ENCODE data around the gene MICALL2.

The MICALL2 gene

DNA sequence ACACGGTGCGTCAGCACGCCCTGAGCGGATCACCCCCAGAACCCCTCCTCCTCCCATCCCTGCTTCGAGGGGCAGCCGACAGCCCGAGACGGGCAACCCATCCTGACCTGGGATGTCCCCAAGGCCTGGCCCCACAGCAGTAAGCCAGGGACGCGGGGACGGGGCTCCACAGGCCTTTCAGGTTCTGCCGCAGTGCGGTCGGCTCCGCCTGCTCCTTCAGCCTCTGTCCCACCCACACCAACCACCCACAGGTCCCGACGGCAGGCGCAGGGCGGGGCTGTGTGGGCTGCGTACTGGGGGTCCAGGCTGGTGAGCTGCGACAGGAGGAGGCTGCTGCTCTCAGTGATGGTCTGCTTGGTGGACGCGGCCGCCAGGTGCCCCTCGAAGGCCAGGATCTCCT, 28.2 kb upstream of the MICALL2 start:
- H3K4me1 Mint-ChIP-seq, result no peaks in the 10 kb centered on the region
- H3K27ac Mint-ChIP-seq (ENCODE audit: low read depth), result no peak overlapping the region
- ATAC-seq (replicated peaks; ENCODE audit: extremely low read depth, poor library complexity, severe bottlenecking), result no peak
- H3K9me3 Mint-ChIP-seq, result no peaks in the 10 kb centered on the region
- no peak for DNase-seq (ENCODE audit: low spot score in 2 of 2)
- H3K27me3 Mint-ChIP-seq, result no peaks in the 10 kb centered on the region
- peaks cover 11% of the 10 kb centered on the region for H3K36me3 Mint-ChIP-seq (ENCODE audit: insufficient read depth)
- H3K4me3 Mint-ChIP-seq, result no peak overlapping the region

GRCh38 chr7:1486571-1486970, 27.3 kb upstream of the MICALL2 start:
- H3K4me1 Mint-ChIP-seq, result no peaks in the 10 kb centered on the region
- H3K27ac Mint-ChIP-seq (ENCODE audit: low read depth), result no peak overlapping the region
- no peaks in the 10 kb centered on the region for H3K27me3 Mint-ChIP-seq
- peaks cover 12% of the 10 kb centered on the region for H3K36me3 Mint-ChIP-seq (ENCODE audit: insufficient read depth)
- no peaks in the 10 kb centered on the region for H3K9me3 Mint-ChIP-seq
- ATAC-seq (replicated peaks; ENCODE audit: extremely low read depth, poor library complexity, severe bottlenecking), result no peak
- DNase-seq (ENCODE audit: low spot score in 2 of 2), result no peak
- H3K4me3 Mint-ChIP-seq, result no peak overlapping the region

GRCh38 chr7:1485156-1485555, 25.9 kb upstream of the MICALL2 start:
- Mint-ChIP-seq H3K4me3 (no peak overlapping the region), H3K9me3 (no peaks in the 10 kb centered on the region), H3K27me3 (no peaks in the 10 kb centered on the region), H3K4me1 (no peaks in the 10 kb centered on the region), H3K27ac (ENCODE audit: low read depth) (no peak overlapping the region), H3K36me3 (ENCODE audit: insufficient read depth) (peaks cover 10% of the 10 kb centered on the region)
- ATAC-seq (replicated peaks; ENCODE audit: extremely low read depth, poor library complexity, severe bottlenecking), result no peak
- DNase-seq (ENCODE audit: low spot score in 2 of 2), result no peak

DNA sequence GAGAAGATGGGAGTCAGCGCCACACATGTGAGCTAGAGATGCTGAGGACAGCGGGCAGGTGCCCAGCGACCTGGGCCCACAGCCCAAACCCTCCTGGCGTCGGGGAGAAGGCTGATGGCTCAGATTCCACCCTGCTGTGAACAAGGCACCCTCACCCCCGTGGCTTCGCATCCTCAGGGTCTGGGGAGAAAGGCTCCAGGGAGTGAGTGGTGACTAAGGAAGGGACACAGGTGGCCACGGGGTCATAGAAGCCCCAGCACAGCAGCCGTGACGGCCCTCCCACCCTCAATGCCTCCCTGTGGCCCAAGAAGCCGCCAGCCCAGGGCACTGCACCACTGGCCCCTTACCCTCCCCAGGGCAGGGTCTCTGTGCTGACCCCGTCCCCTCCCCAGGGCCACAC, 25.3 kb upstream of the MICALL2 start:
- DNase-seq (ENCODE audit: low spot score in 2 of 2), result no peak
- no peaks in the 10 kb centered on the region for H3K27me3 Mint-ChIP-seq
- no peak overlapping the region for H3K4me3 Mint-ChIP-seq
- no peaks in the 10 kb centered on the region for H3K4me1 Mint-ChIP-seq
- no peaks in the 10 kb centered on the region for H3K9me3 Mint-ChIP-seq
- ATAC-seq (replicated peaks; ENCODE audit: extremely low read depth, poor library complexity, severe bottlenecking), result no peak
- H3K36me3 Mint-ChIP-seq (ENCODE audit: insufficient read depth), result peaks cover 9% of the 10 kb centered on the region
- H3K27ac Mint-ChIP-seq (ENCODE audit: low read depth), result no peak overlapping the region

DNA sequence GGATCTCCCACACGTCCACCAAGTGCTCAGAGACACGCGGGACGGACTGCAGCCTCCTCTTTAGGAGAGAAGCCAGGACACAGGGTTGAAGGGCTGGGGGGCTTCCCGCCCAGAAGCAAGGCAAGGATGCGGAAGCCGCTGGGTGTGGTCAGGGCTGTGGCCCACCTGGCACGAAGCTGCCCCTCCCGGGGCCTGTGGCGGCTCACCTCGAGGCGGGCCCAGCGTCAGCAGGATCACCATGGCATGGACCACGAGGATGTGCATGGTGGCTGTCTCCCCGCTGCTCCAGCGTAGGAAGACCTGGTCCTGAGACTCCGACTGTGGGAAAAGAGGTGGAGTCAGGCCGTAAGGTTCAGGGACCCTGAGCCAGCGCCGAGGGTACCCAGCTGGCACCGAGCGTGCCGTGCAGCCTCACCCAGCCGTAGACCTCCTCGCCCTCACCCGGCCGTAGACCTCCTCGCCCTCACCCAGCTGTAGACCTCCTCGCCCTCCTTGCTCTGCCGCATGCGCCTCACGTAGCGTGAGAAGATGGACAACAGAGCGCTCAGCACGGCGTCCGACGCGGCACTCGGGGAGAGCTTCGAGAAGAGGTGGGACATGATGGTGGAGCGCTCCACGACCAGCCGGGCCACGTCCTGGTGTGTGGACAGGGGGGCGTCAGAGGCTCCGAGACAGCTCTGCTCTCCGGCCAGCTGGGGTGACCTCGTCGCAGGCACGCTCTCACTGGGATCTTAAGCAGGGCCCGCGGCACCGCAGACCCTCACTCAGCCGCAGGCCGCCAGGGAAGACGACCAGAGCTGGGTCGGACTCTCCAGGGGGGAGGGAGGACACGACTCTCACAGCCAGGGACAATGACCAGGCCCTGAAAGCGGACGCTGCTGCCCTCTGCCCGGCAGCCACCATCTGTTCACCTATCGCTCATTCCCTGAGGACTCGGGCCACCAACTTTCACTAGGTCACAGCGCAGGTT, 24.6 kb upstream of the MICALL2 start:
- H3K36me3 Mint-ChIP-seq (ENCODE audit: insufficient read depth), result peaks cover 8% of the 10 kb centered on the region

DNA sequence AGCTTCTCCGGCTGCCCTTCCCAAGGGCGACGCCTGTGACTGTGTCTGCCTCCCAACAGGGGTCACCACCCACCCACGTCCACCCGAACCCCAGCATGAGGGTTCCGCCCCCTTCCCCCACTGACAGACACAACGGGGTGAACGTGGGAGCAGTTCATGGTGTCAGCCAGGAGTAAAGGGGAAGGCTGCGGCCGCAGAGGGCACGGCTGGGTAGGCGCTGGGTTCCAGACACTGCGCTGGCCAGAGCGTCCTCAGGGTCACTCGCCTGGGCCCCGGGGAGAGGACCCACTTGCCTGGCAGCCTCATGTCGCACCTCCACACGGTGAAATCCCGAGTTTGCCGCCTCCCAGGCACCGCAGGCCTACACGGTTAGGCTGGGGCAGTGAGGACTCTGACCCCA, 23.8 kb upstream of the MICALL2 start:
- Mint-ChIP-seq H3K4me1 (no peaks in the 10 kb centered on the region), H3K4me3 (no peak overlapping the region), H3K27me3 (no peaks in the 10 kb centered on the region), H3K27ac (ENCODE audit: low read depth) (no peak overlapping the region), H3K36me3 (ENCODE audit: insufficient read depth) (peaks cover 8% of the 10 kb centered on the region), H3K9me3 (no peaks in the 10 kb centered on the region)
- no peak for ATAC-seq (replicated peaks; ENCODE audit: extremely low read depth, poor library complexity, severe bottlenecking)
- DNase-seq (ENCODE audit: low spot score in 2 of 2), result no peak

More for the DNA sequence above, 24.6 kb upstream of the MICALL2 start:
- Mint-ChIP-seq H3K9me3 (no peaks in the 10 kb centered on the region), H3K27me3 (no peaks in the 10 kb centered on the region), H3K4me3 (no peak overlapping the region), H3K4me1 (no peaks in the 10 kb centered on the region), H3K27ac (ENCODE audit: low read depth) (no peak overlapping the region)
- ATAC-seq (replicated peaks; ENCODE audit: extremely low read depth, poor library complexity, severe bottlenecking) (no peak), DNase-seq (ENCODE audit: low spot score in 2 of 2) (no peak)

DNA sequence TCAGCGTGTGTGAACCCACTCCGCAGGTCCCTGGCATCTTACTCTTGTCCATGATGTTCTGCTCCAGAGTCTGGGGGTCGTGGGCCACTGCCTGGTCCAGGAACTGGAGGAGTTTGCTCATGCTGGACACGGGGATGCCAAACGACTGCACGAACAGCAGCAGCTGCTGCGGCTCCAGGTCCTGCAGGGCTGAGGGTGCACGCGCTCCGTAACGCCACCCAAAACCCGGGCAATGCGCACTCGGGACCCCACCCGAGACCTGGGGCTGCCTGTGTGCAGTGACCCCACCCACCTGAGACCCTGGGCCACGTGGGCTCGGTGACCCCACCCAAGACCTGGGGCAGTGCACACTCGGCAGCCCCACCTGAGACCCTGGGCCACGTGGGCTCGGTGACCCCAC, 22.0 kb upstream of the MICALL2 start:
- no peak for ATAC-seq (replicated peaks; ENCODE audit: extremely low read depth, poor library complexity, severe bottlenecking)
- H3K36me3 Mint-ChIP-seq (ENCODE audit: insufficient read depth), result peaks cover 8% of the 10 kb centered on the region
- H3K9me3 Mint-ChIP-seq, result no peaks in the 10 kb centered on the region
- no peak for DNase-seq (ENCODE audit: low spot score in 2 of 2)
- no peak overlapping the region for H3K4me3 Mint-ChIP-seq
- no peaks in the 10 kb centered on the region for H3K4me1 Mint-ChIP-seq
- no peak overlapping the region for H3K27ac Mint-ChIP-seq (ENCODE audit: low read depth)
- H3K27me3 Mint-ChIP-seq, result no peaks in the 10 kb centered on the region

DNA sequence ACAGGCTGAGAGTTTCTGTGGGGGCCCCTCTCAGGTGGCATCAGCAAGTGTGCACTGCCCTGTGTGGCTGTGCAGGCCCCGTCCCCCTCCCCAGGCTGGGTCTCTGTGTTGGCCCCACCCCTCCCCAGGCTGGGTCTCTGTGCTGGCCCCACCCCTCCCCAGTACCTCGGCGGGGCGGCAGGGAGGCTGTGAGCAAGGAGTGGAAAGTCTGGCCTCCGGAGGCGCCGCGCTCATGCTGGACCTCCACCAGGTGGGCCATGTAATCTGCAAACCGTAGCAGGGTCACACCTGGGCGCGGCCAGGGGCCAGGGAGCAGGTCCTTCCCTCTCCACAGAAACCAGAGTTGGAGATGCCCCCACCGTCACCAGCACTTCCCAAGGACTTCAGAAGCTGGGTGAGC, 21.4 kb upstream of the MICALL2 start:
- ATAC-seq (replicated peaks; ENCODE audit: extremely low read depth, poor library complexity, severe bottlenecking) (no peak), DNase-seq (ENCODE audit: low spot score in 2 of 2) (no peak)
- no peaks in the 10 kb centered on the region for H3K9me3 Mint-ChIP-seq
- no peaks in the 10 kb centered on the region for H3K4me1 Mint-ChIP-seq
- no peaks in the 10 kb centered on the region for H3K27me3 Mint-ChIP-seq
- no peak overlapping the region for H3K27ac Mint-ChIP-seq (ENCODE audit: low read depth)
- no peak overlapping the region for H3K4me3 Mint-ChIP-seq
- peaks cover 5% of the 10 kb centered on the region for H3K36me3 Mint-ChIP-seq (ENCODE audit: insufficient read depth)

- H3K36me3 Mint-ChIP-seq (ENCODE audit: insufficient read depth), result peaks cover 6% of the 10 kb centered on the region
- H3K4me1 Mint-ChIP-seq, result peaks cover 7% of the 10 kb centered on the region
- ATAC-seq (replicated peaks; ENCODE audit: extremely low read depth, poor library complexity, severe bottlenecking) (no peak), DNase-seq (ENCODE audit: low spot score in 2 of 2) (no peak)
- H3K9me3 Mint-ChIP-seq, result no peaks in the 10 kb centered on the region
- H3K27ac Mint-ChIP-seq (ENCODE audit: low read depth), result no peak overlapping the region
- no peak overlapping the region for H3K4me3 Mint-ChIP-seq
- no peaks in the 10 kb centered on the region for H3K27me3 Mint-ChIP-seq
Observed at GRCh38 chr7:1479287-1479686, 20.0 kb upstream of the MICALL2 start.

DNA sequence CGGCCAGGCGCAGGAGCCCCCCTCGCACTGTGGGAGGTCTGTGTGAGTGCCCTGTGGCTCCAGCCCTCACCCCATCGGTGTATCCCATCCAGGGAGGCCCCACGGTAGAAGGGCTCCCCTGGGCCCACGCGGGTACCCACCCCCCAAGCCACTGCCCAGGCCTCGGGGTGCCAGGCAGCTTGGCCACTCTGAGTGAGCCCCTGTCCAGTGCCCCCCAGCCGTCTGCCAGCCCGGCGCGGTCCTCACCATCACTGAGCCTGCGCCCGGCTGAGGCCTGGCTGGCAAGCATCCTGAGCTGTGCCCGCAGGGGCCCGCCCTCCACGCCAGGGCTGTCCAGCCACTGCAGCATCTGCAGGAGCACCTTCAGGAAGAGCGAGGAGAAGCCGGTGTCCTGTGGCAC, 19.2 kb upstream of the MICALL2 start:
- H3K9me3 Mint-ChIP-seq, result no peaks in the 10 kb centered on the region
- H3K4me1 Mint-ChIP-seq, result peaks cover 7% of the 10 kb centered on the region
- ATAC-seq (replicated peaks; ENCODE audit: extremely low read depth, poor library complexity, severe bottlenecking), result no peak

DNA sequence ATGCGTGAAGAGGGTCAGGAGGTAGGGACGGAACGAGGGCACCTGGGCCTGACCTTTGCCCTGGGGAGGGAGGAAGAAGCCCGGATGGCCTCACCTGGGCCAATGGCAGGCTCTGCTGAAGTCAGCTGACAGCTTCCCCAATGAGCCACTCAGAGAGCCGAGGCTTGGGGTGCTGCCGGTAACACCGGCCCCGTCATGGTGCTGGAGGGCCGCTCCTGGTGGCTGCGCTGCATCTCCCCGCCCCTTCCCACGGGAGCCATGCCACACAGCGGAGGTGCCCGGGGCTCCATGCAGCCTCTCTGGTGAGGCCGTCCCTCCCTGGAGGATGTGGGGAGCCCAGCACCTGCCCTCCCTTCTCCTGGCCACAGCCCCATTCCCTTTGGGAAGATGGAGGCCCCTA, 17.6 kb upstream of the MICALL2 start:
- no peak overlapping the region for H3K4me3 Mint-ChIP-seq
- H3K27me3 Mint-ChIP-seq, result no peaks in the 10 kb centered on the region
- peaks cover 5% of the 10 kb centered on the region for H3K36me3 Mint-ChIP-seq (ENCODE audit: insufficient read depth)
- DNase-seq (ENCODE audit: low spot score in 2 of 2) (no peak), ATAC-seq (replicated peaks; ENCODE audit: extremely low read depth, poor library complexity, severe bottlenecking) (no peak)
- H3K9me3 Mint-ChIP-seq, result no peaks in the 10 kb centered on the region
- H3K4me1 Mint-ChIP-seq, result peaks cover 7% of the 10 kb centered on the region
- H3K27ac Mint-ChIP-seq (ENCODE audit: low read depth), result no peak overlapping the region

More for the DNA sequence above, 19.2 kb upstream of the MICALL2 start:
- Mint-ChIP-seq H3K36me3 (ENCODE audit: insufficient read depth) (peaks cover 6% of the 10 kb centered on the region), H3K27me3 (no peaks in the 10 kb centered on the region), H3K4me3 (no peak overlapping the region), H3K27ac (ENCODE audit: low read depth) (no peak overlapping the region)
- no peak for DNase-seq (ENCODE audit: low spot score in 2 of 2)

- peaks cover 7% of the 10 kb centered on the region for H3K4me1 Mint-ChIP-seq
- H3K27ac Mint-ChIP-seq (ENCODE audit: low read depth), result no peak overlapping the region
- DNase-seq (ENCODE audit: low spot score in 2 of 2) (no peak), ATAC-seq (replicated peaks; ENCODE audit: extremely low read depth, poor library complexity, severe bottlenecking) (no peak)
- peaks cover 6% of the 10 kb centered on the region for H3K36me3 Mint-ChIP-seq (ENCODE audit: insufficient read depth)
- no peaks in the 10 kb centered on the region for H3K9me3 Mint-ChIP-seq
- H3K4me3 Mint-ChIP-seq, result no peak overlapping the region
- no peaks in the 10 kb centered on the region for H3K27me3 Mint-ChIP-seq
Observed at GRCh38 chr7:1475991-1476390, 16.7 kb upstream of the MICALL2 start.

DNA sequence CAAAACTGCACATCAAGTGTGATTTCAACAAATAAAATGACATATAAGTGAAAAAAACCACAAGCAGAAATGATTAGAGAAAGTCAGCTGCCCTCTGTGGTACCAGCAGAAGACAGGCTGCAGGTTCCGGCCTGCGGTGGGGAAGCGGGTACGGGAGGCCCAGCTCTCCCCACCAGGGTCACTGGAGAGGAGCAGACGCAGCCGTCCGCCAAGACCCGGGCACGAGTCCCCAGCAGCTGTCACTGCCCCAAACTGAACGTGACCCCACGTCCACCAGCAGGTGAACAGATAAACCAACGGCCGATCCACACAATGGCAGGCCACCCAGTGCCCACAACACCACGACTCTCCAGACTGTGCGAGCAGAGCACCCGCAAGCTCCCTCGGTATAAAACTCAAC, 16.1 kb upstream of the MICALL2 start:
- DNase-seq (ENCODE audit: low spot score in 2 of 2) (no peak), ATAC-seq (replicated peaks; ENCODE audit: extremely low read depth, poor library complexity, severe bottlenecking) (no peak)
- Mint-ChIP-seq H3K4me3 (no peak overlapping the region), H3K27ac (ENCODE audit: low read depth) (no peak overlapping the region), H3K27me3 (no peaks in the 10 kb centered on the region), H3K4me1 (peaks cover 7% of the 10 kb centered on the region), H3K36me3 (ENCODE audit: insufficient read depth) (peaks cover 6% of the 10 kb centered on the region), H3K9me3 (no peaks in the 10 kb centered on the region)

Data from central memory CD8-positive, alpha-beta T cell (primary cell).